Sigmoid colon (tissue), 4 donors: ENCODE results near the gene EFCAB5.

ENCODE experiments used
- CTCF ChIP-seq, 4 experiments: fragments of 450-650 bp in 3 of 4; fragments of 200-600 bp in 1 of 4; IDR thresholded peaks; one replicate each; pipeline ENCODE4 v1.5.1; 2016 to 2019; ENCODE audit warnings: antibody characterized with exemption in 4 of 4, mild to moderate bottlenecking in 3 of 4, moderate library complexity in 2 of 4
- EP300 ChIP-seq, 4 donors: sonication (generic); formaldehyde crosslinking; IDR thresholded peaks; one replicate each; pipeline ENCODE4 v1.6.1; 2017; ENCODE audit warnings: antibody characterized with exemption in 4 of 4
- POLR2A ChIP-seq, 2 donors: fragments of 450-650 bp; IDR thresholded peaks; one replicate each; pipeline ENCODE4 v1.6.1; 2016; ENCODE audit warnings: antibody characterized with exemption in 2 of 2, mild to moderate bottlenecking in 2 of 2, moderate library complexity in 2 of 2
- POLR2AphosphoS5 ChIP-seq, 4 donors: sonication (generic); formaldehyde crosslinking; IDR thresholded peaks; one replicate each; pipeline ENCODE4 v1.6.1; 2017; ENCODE audit warnings: antibody characterized with exemption in 4 of 4

- TF ChIP-seq EP300 (IDR thresholded peaks at IDR 0.05): no peak
- TF ChIP-seq CTCF (IDR thresholded peaks at IDR 0.05): peak; percentile 54 to 82 (median 82)
- no peak for TF ChIP-seq POLR2AphosphoS5 (IDR thresholded peaks at IDR 0.05)
- TF ChIP-seq POLR2A (IDR thresholded peaks at IDR 0.05): no peak
Measured at GRCh38 chr17:29931231-29931932, 10.1 kb upstream of the EFCAB5 start.
